Keratinocyte (primary cell): ENCODE results near the gene NLRP6. TPM values are rescaled to one million over a fixed set of nuclear protein-coding genes. Genes with fewer than 3 reads are reported as not detected.
"Not testable (repeated sequence)": the region's sequence is repeated elsewhere in the genome, so short reads cannot be mapped to it uniquely, and the experiment has no call there.

Experiments used
- DNase-seq: peaks from one replicate; pipeline ENCODE4 v3.0.0-alpha.2; 2011; ENCODE audit warnings: low read depth, missing footprints, low spot score
- FAIRE-seq: peaks from 2 replicates; lab custom pipeline; 2011; peaks lifted over from hg19 to GRCh38; lab: Jason Lieb, UNC
- H2AFZ ChIP-seq: 2 replicates; pipeline ENCODE4 v1.6.0; 2012; ENCODE audit warnings: low read length, control low read depth, inconsistent platforms; ENCODE audit not compliant: control insufficient read depth
- H3K27ac ChIP-seq: 2 replicates; pipeline ENCODE4 v1.5.1; 2011; ENCODE audit warnings: low read length; ENCODE audit not compliant: control insufficient read depth, insufficient read depth
- H3K27me3 ChIP-seq: 3 replicates; pipeline ENCODE4 v1.6.0; 2011; ENCODE audit warnings: low read length; ENCODE audit not compliant: control insufficient read depth, insufficient read depth; ENCODE audit errors: extremely low read depth
- H3K36me3 ChIP-seq, 2 experiments: 2 replicates in 1 of 2; 3 replicates in 1 of 2; pipeline ENCODE4 v1.5.1; 2011; ENCODE audit warnings: low read length in 2 of 2, mild to moderate bottlenecking in 1 of 2; ENCODE audit not compliant: control insufficient read depth in 2 of 2, insufficient read depth in 2 of 2; ENCODE audit errors: extremely low read depth in 1 of 2
- H3K4me1 ChIP-seq: 3 replicates; pipeline ENCODE4 v1.5.1; 2011; ENCODE audit warnings: low read length; ENCODE audit not compliant: control insufficient read depth, insufficient read depth; ENCODE audit errors: extremely low read depth
- H3K4me2 ChIP-seq: 3 replicates; pipeline ENCODE4 v1.6.0; 2011; ENCODE audit warnings: low read depth, low read length; ENCODE audit not compliant: control insufficient read depth, insufficient read depth; ENCODE audit errors: extremely low read depth
- H3K4me3 ChIP-seq, 3 experiments: fragments of 200-600 bp in 1 of 3; sonication (generic) in 1 of 3; 2 replicates in 2 of 3; 3 replicates in 1 of 3; pipeline ENCODE4 v1.5.1; 2011 to 2016; ENCODE audit warnings: low read length in 3 of 3, mild to moderate bottlenecking in 3 of 3, control low read depth in 2 of 3, inconsistent platforms in 1 of 3, low read depth in 1 of 3, mixed read lengths in 1 of 3, mixed run types in 1 of 3, moderate library complexity in 1 of 3; ENCODE audit not compliant: control insufficient read depth in 2 of 3, insufficient read depth in 2 of 3; ENCODE audit errors: extremely low read depth in 1 of 3
- H3K79me2 ChIP-seq: 2 replicates; pipeline ENCODE4 v1.6.0; 2012; ENCODE audit warnings: low read length; ENCODE audit not compliant: control insufficient read depth, insufficient read depth
- H3K9ac ChIP-seq: 3 replicates; pipeline ENCODE4 v1.6.0; 2011; ENCODE audit warnings: low read length; ENCODE audit not compliant: control insufficient read depth, insufficient read depth; ENCODE audit errors: extremely low read depth
- H3K9me1 ChIP-seq: 3 replicates; pipeline ENCODE4 v1.6.0; 2011; ENCODE audit warnings: low read length; ENCODE audit not compliant: control insufficient read depth, insufficient read depth; ENCODE audit errors: extremely low read depth
- H3K9me3 ChIP-seq: 2 replicates; pipeline ENCODE4 v1.5.1; 2012; ENCODE audit warnings: low read depth, low read length; ENCODE audit not compliant: control insufficient read depth
- H4K20me1 ChIP-seq: 3 replicates; pipeline ENCODE4 v1.6.0; 2011; ENCODE audit warnings: low read length; ENCODE audit not compliant: control insufficient read depth, insufficient read depth; ENCODE audit errors: extremely low read depth
- EZH2 ChIP-seq: IDR thresholded peaks from one replicate; pipeline ENCODE4 v1.6.1; 2012; ENCODE audit warnings: inconsistent platforms, mild to moderate bottlenecking, low read length, moderate library complexity
- dilution Hi-C: fragments of 300-500 bp; cut with MboI; formaldehyde crosslinking; loops from one replicate; pipeline ENCODE4 v1.7.0; 2020; ENCODE audit warnings: low sequenced_read_pairs; ENCODE audit not compliant: extremely low pct_ligation_motif_present
- polyA plus RNA-seq, 5 experiments: library from polyadenylated mRNA; depleted of rRNA in 3 of 5; stranded (reverse) in 3 of 5; stranded (forward) in 1 of 5; unstranded in 1 of 5; fragments of >200 nt; gene quantifications; 1 replicate in 1 of 5; 2 replicates in 3 of 5; 3 replicates in 1 of 5; pipeline versions ENCODE4 v1.2.1 to v1.2.3, GENCODE V29; 2011 to 2012; ENCODE audit warnings: missing spikeins in 2 of 5, low read depth in 1 of 5, low replicate concordance in 1 of 5
- TF ChIP-seq, protein P1 (sequence below), 3 experiments: IDR thresholded peaks in 1 of 3; conservative IDR thresholded peaks in 1 of 3; optimal IDR thresholded peaks in 1 of 3; 2 replicates in 2 of 3; 3 replicates in 1 of 3; pipeline versions ENCODE3 to v1.5.1; 2011; ENCODE audit warnings: low read length in 3 of 3, mild to moderate bottlenecking in 3 of 3, moderate library complexity in 2 of 3, control low read depth in 1 of 3, inconsistent platforms in 1 of 3; ENCODE audit not compliant: insufficient read depth in 2 of 3; ENCODE audit errors: extremely low read depth in 1 of 3

Gene NLRP6
- polyA plus RNA-seq, 1 donor (not counting 4 experiments of a cell fraction or from before 2014, with no cell fraction given) = not detected

DNA sequence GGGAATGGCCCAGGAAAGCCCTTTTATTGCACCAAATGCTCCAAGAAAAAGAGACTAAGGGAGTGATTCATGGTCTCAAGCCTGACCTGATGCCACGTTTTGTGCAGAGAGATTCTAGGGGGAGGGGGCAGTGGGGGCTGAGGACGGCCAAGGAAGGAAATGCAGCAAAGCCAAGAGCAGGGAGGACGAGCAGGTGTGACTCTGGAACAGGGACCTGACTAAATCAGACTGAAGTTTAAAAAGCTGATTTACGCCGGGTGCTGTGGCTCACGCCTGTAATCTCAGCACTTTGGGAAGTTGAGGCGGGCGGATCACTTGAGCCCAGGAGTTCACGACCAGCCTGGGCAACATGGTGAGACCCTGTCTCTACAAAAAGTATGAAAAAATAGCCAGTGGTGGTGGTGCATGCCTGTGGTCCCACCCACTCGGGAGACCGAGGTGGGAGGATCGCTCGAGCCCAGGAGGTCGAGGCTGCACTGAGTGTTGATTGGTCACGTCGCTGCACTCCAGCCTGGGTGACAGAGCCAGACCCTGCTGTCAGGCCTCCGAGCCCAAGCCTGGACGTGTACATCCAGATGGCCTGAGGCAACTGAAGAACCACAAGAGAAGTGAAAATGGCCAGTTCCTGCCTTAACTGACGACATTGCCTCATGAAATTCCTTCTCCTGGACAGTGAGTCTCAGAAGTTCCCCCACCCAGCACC, 53.3 kb downstream of the NLRP6 start:
- H3K4me2 ChIP-seq = no peak overlapping the region
- H3K4me1 ChIP-seq = peaks cover 3% of the 10 kb centered on the region
- H3K9ac ChIP-seq = no peak overlapping the region
- FAIRE-seq (no peak), DNase-seq (no peak)
- H3K27ac ChIP-seq = no peak overlapping the region
- H4K20me1 ChIP-seq = no peaks in the 10 kb centered on the region
- H2AFZ ChIP-seq = no peak overlapping the region
- H3K27me3 ChIP-seq = peaks cover 8% of the 10 kb centered on the region
- no peaks in the 10 kb centered on the region for H3K9me1 ChIP-seq
- H3K36me3 ChIP-seq = no peaks in the 10 kb centered on the region
- no peaks in the 10 kb centered on the region for H3K79me2 ChIP-seq
- H3K4me3 ChIP-seq = no peak overlapping the region
- H3K9me3 ChIP-seq = peaks cover 2% of the 10 kb centered on the region
- TF ChIP-seq EZH2 = no peak
- TF ChIP-seq, protein P1, sequence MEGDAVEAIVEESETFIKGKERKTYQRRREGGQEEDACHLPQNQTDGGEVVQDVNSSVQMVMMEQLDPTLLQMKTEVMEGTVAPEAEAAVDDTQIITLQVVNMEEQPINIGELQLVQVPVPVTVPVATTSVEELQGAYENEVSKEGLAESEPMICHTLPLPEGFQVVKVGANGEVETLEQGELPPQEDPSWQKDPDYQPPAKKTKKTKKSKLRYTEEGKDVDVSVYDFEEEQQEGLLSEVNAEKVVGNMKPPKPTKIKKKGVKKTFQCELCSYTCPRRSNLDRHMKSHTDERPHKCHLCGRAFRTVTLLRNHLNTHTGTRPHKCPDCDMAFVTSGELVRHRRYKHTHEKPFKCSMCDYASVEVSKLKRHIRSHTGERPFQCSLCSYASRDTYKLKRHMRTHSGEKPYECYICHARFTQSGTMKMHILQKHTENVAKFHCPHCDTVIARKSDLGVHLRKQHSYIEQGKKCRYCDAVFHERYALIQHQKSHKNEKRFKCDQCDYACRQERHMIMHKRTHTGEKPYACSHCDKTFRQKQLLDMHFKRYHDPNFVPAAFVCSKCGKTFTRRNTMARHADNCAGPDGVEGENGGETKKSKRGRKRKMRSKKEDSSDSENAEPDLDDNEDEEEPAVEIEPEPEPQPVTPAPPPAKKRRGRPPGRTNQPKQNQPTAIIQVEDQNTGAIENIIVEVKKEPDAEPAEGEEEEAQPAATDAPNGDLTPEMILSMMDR (optimal IDR thresholded peaks at IDR 0.05 in 1 of 3, IDR thresholded peaks at IDR 0.05 in 1 of 3, conservative IDR thresholded peaks at IDR 0.05 in 1 of 3; ENCODE audit: extremely low read depth in 1 of 3, insufficient read depth in 2 of 3, low read length in 3 of 3) = no peak
- dilution Hi-C loops = no loop called here

DNA sequence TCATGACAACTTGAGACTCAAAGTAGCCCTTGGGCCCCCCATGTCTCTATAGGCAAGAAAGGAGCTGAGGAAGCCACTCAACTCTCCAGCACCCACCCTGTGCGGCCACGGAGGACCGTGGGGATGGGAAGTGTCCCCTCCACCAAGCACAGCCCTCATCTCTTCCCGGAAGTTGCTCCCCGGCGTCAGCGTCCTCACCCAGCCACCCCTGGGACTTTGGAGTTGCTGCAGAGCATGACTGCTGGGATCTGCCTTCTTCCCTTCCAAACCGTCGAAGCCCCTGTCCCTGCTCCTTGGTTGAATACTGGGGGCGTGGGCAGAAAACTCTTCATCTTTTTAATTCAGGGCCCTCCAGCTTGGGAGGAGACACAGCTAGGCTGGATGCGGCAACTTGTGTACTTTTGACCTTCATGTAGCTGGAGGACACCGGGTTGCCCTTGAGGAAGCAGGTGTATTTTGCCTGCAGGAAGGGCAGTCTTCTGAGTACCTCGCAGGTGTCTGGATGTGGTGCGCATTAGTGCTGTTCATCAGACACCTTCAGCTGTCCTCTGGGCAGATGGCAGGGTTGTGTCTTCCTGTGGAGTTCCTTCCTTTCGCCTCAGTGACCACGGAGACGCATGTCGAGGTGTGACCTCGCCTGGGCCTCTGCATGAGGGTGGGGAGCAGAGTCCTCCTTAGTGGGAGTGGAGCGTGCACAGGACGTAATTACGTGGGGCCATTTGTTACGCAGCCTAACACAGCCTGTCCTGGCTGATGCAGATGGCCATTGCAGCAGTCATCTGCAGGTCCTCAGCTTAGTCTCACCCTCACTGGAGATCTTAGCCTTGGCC, 54.7 kb downstream of the NLRP6 start:
- Histone ChIP-seq H3K36me3 (no peaks in the 10 kb centered on the region), H3K79me2 (no peaks in the 10 kb centered on the region), H4K20me1 (no peaks in the 10 kb centered on the region), H3K9me1 (no peaks in the 10 kb centered on the region), H3K4me2 (no peak overlapping the region), H2AFZ (no peak overlapping the region), H3K4me3 (no peak overlapping the region), H3K9me3 (peaks cover 2% of the 10 kb centered on the region), H3K9ac (no peak overlapping the region), H3K27me3 (peaks cover 4% of the 10 kb centered on the region), H3K4me1 (peaks cover 3% of the 10 kb centered on the region), H3K27ac (no peak overlapping the region)
- dilution Hi-C loops = no loop called here
- TF ChIP-seq, protein P1 (optimal IDR thresholded peaks at IDR 0.05 in 1 of 3, IDR thresholded peaks at IDR 0.05 in 1 of 3, conservative IDR thresholded peaks at IDR 0.05 in 1 of 3; ENCODE audit: extremely low read depth in 1 of 3, insufficient read depth in 2 of 3, low read length in 3 of 3) = no peak
- no peak for TF ChIP-seq EZH2
- DNase-seq (no peak), FAIRE-seq (no peak)

DNA sequence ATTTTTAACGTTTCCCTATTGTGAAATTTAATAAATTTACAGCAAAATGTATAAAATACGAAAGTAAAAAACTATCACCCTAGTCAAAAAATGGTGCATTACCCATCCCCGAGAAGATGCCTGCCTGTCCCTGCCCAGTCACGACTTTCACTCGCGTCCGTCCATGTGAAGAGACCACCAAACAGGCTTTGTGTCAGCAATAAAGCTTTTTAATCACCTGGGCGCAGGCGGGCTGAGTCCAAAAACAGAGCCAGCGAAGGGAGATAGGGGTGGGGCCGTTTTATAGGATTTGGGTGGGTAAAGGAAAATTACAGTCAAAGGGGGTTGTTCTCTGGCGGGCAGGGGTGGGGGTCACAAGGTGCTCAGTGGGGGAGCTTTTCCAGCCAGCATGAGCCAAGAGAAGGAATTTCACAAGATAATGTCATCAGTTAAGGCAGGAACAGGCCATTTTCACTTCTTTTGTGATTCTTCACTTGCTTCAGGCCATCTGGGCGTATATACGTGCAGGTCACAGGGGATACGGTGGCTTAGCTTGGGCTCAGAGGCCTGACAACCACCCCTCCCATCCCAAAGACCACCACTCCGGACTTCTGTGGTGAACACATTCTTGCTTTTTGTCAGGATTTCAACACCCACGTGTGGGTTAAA, 55.5 kb downstream of the NLRP6 start:
- H3K4me1 ChIP-seq, H3K9ac ChIP-seq, DNase-seq, H3K9me1 ChIP-seq, H3K36me3 ChIP-seq, H3K79me2 ChIP-seq, H4K20me1 ChIP-seq, H3K27ac ChIP-seq, dilution Hi-C loops, H2AFZ ChIP-seq, H3K9me3 ChIP-seq, H3K27me3 ChIP-seq, FAIRE-seq, H3K4me3 ChIP-seq: not testable (repeated sequence)
- H3K4me2 ChIP-seq = peak overlapping the region; percentile 8
